ENCODE measurements around the gene HOXA5. TPM values are rescaled to one million over a fixed set of nuclear protein-coding genes. Genes with fewer than 3 reads are reported as not detected.

HOXA5 gene
- total RNA-seq, 4 donors from 2014 or later, result 3.6 to 8.2 (median 6.8) TPM

DNA sequence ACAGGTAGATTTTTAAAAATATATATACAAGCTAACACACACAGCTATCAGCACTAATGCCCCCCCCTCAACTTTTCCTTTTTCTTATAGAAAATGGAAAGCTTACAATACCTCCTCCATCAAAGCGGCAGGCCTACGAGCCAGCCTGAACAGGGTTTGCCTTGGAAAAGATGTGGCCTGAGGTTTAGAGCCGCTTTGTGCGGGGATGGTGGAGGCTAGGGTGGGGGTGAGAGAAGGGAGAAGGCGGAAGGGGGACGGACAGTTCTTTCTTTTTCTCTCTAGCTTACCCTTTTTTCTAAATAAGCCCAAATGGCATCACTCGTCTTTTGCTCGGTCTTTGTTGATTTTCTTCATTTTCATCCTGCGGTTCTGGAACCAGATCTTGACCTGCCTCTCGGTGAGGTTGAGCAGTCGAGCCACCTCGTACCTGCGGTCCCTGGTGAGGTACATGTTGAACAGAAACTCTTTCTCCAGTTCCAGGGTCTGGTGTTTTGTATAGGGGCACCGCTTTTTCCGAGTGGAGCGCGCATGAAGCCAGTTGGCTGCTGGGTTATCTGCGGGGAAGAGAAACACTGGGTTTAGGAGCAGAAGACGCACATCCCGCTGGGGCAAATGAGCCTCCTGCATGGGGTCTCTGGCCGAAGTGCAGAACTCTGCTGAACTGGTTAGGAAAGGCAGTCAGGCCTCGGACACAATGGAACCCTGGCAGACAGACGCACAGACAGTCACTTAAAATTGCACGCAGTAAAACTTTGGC lies 20.0 kb upstream of the HOXA5 start:
- no peak overlapping the region for H3K4me3 ChIP-seq
- H3K4me1 ChIP-seq, result peaks cover 24 to 61% (median 41%) of the 10 kb centered on the region in 3 donors
- no peak for TF ChIP-seq POLR2A (IDR thresholded peaks at IDR 0.05)
- TF ChIP-seq, protein P1, sequence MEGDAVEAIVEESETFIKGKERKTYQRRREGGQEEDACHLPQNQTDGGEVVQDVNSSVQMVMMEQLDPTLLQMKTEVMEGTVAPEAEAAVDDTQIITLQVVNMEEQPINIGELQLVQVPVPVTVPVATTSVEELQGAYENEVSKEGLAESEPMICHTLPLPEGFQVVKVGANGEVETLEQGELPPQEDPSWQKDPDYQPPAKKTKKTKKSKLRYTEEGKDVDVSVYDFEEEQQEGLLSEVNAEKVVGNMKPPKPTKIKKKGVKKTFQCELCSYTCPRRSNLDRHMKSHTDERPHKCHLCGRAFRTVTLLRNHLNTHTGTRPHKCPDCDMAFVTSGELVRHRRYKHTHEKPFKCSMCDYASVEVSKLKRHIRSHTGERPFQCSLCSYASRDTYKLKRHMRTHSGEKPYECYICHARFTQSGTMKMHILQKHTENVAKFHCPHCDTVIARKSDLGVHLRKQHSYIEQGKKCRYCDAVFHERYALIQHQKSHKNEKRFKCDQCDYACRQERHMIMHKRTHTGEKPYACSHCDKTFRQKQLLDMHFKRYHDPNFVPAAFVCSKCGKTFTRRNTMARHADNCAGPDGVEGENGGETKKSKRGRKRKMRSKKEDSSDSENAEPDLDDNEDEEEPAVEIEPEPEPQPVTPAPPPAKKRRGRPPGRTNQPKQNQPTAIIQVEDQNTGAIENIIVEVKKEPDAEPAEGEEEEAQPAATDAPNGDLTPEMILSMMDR (IDR thresholded peaks at IDR 0.05), result no peak
- 65 to 78% methylated on average over 18 to 20 of the region's 24 CpGs for WGBS, 2 donors
- H3K27ac ChIP-seq, result no peak overlapping the region
- H3K9me3 ChIP-seq, result no peaks in the 10 kb centered on the region
- peaks cover 26 to 99% (median 72%) of the 10 kb centered on the region in 4 donors for H3K27me3 ChIP-seq
- no peak for DNase-seq
- H3K36me3 ChIP-seq, result no peaks in the 10 kb centered on the region
- intact Hi-C loops (cut with DNase I), result loop anchor here (10.0 kb wide), 1 partner anchor 1309 kb away; no protein-coding TSS in a partner anchor

- peaks cover 28 to 99% (median 72%) of the 10 kb centered on the region in 4 donors for H3K27me3 ChIP-seq
- no peaks in the 10 kb centered on the region for H3K36me3 ChIP-seq
- intact Hi-C loops (cut with DNase I), result loop anchor here (10.0 kb wide), 1 partner anchor 1308 kb away; no protein-coding TSS in a partner anchor
- TF ChIP-seq POLR2A (IDR thresholded peaks at IDR 0.05), result no peak
- TF ChIP-seq, protein P1 (IDR thresholded peaks at IDR 0.05), result no peak
- no peaks in the 10 kb centered on the region for H3K9me3 ChIP-seq
- H3K27ac ChIP-seq, result no peak overlapping the region
- DNase-seq, result no peak
- WGBS, 2 donors, result 73 to 80% methylated on average over 7 of the region's 7 CpGs
- H3K4me1 ChIP-seq, result peaks cover 24 to 66% (median 41%) of the 10 kb centered on the region in 3 donors
- H3K4me3 ChIP-seq, result no peak overlapping the region
Observed at GRCh38 chr7:27162561-27163287, 19.2 kb upstream of the HOXA5 start.

DNA sequence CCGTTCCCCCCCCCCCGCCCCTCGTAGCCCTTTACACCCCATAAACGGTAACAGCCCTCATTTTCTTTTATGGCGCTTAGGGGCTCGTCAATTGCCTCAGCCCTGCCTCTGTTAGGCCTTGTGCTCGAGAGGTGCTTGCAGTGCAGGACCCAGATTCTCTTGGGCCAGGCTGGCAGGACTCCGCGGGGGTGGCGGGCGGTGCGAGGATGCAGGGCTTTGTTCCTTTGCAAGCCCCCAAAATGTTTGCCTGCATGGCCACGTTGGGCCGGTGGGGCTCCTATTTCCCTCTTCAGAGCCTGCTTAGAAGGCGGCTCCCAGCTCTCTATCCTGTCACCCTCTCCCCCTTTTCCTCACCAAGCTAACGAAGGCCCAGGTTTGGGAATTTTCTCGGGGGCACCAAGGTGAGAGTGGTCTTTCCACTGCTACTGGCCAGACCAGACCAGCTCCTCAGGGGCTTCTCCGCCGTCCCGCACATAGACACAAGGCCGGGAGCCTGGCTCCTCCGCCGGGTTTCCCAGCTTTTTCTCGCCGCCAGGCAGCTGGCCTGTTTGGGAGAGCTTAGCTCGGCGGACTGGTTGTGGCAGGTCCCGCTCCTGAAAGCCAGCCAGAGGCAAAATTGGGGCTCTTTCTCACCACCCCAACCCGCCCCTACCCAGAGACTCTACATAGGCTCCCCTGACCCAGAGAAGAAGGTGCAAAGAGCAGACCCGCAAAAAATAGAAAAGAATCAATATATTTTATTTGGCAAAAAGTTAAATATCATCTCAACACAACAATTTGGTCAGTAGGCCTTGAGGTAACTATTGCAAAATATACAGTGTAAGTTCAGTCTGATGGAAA lies 18.5 kb upstream of the HOXA5 start:
- Histone ChIP-seq H3K36me3 (no peaks in the 10 kb centered on the region), H3K9me3 (no peaks in the 10 kb centered on the region), H3K27me3 (peaks cover 28 to 99% (median 69%) of the 10 kb centered on the region in 4 donors), H3K4me1 (peaks cover 24 to 71% (median 41%) of the 10 kb centered on the region in 3 donors), H3K4me3 (peak overlapping the region in 1 of 4 donors; percentile 61), H3K27ac (no peak overlapping the region)
- intact Hi-C loops (cut with DNase I), result loop anchor here (10.0 kb wide), 1 partner anchor 1307 kb away; no protein-coding TSS in a partner anchor
- TF ChIP-seq POLR2A (IDR thresholded peaks at IDR 0.05), result no peak
- TF ChIP-seq, protein P1 (IDR thresholded peaks at IDR 0.05), result no peak
- 36 to 55% methylated on average over 10 to 15 of the region's 30 CpGs for WGBS, 2 donors
- DNase-seq, result no peak

DNA sequence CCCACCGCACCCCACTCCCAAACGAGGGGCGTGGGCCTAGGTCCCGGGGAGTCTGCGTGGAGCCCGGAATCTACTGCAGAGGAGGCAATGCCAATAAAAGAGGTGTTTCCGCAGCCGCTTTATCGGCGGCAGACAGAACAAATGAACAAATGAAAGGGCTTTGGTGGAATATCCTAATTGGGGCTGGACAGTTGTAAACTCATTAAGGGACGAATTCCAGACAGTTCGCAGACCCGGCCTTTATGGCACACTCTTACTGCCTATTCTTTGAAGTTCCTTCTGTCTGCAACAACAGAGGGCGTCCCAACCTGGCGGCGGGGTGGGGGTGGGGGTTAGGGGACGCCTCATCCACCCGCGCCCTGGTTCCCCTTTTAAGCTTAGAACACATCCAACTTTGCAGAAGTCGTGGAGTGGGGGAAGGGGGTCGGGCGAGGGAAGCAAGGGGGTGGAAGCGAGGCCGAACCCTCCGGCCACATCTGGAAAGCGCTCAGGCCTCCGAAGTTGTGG lies 17.8 kb upstream of the HOXA5 start:
- Histone ChIP-seq H3K36me3 (no peaks in the 10 kb centered on the region), H3K27me3 (peaks cover 26 to 99% (median 66%) of the 10 kb centered on the region in 4 donors), H3K4me3 (peak overlapping the region; percentile 43 to 71 (median 56)), H3K4me1 (peaks cover 25 to 71% (median 45%) of the 10 kb centered on the region in 3 donors), H3K27ac (peak overlapping the region in 1 of 4 donors; percentile 44), H3K9me3 (no peaks in the 10 kb centered on the region)
- intact Hi-C loops (cut with DNase I), result loop anchor here (10.0 kb wide), 1 partner anchor 1306 kb away; no protein-coding TSS in a partner anchor
- no peak for DNase-seq
- WGBS, 2 donors, result 2 to 7% methylated on average over 7 to 8 of the region's 27 CpGs
- TF ChIP-seq POLR2A (IDR thresholded peaks at IDR 0.05), result no peak
- TF ChIP-seq, protein P1 (IDR thresholded peaks at IDR 0.05), result peak in 1 of 6 experiments; percentile 22
